T-helper 2 cell treated with Interferon-gamma antibody and Interleukin-4, amounts not matched to agents 5 μg/mL and 100 μg/mL, for 36 hours (primary cell): ENCODE data around the gene STARD13.

ENCODE experiments used
- DNase-seq: peaks from one replicate; pipeline ENCODE4 v3.0.0; 2021; ENCODE audit warnings: low spot score
- H3K27ac Mint-ChIP-seq: one replicate; pipeline ENCODE4 v1.8.0; 2021; ENCODE audit warnings: mild to moderate bottlenecking, mixed read lengths
- H3K27me3 Mint-ChIP-seq: one replicate; pipeline ENCODE4 v1.8.0; 2021; ENCODE audit warnings: low read depth, mixed read lengths
- H3K36me3 Mint-ChIP-seq: one replicate; pipeline ENCODE4 v1.8.0; 2021; ENCODE audit warnings: low read depth, mixed read lengths
- H3K4me1 Mint-ChIP-seq: one replicate; pipeline ENCODE4 v1.8.0; 2021; ENCODE audit warnings: low read depth, mixed read lengths
- H3K4me3 Mint-ChIP-seq: one replicate; pipeline ENCODE4 v1.8.0; 2022; ENCODE audit warnings: mild to moderate bottlenecking, moderate library complexity, mixed read lengths
- H3K9me3 Mint-ChIP-seq: one replicate; pipeline ENCODE4 v1.8.0; 2021; ENCODE audit warnings: mixed read lengths

Gene STARD13

GRCh38 chr13:33290421-33290965 lies 4.9 kb upstream of the STARD13 start:
- Mint-ChIP-seq H3K9me3 (no peaks in the 10 kb centered on the region), H3K4me3 (no peak overlapping the region), H3K27me3 (peaks cover 21% of the 10 kb centered on the region), H3K4me1 (peaks cover 10% of the 10 kb centered on the region), H3K36me3 (no peaks in the 10 kb centered on the region), H3K27ac (no peak overlapping the region)
- DNase-seq, result no peak

GRCh38 chr13:33289966-33290365 lies 4.4 kb upstream of the STARD13 start:
- Mint-ChIP-seq H3K9me3 (no peaks in the 10 kb centered on the region), H3K4me1 (peaks cover 14% of the 10 kb centered on the region), H3K4me3 (no peak overlapping the region), H3K36me3 (no peaks in the 10 kb centered on the region), H3K27ac (no peak overlapping the region), H3K27me3 (peaks cover 26% of the 10 kb centered on the region)
- DNase-seq, result no peak

GRCh38 chr13:33287142-33287882 lies 1.8 kb upstream of the STARD13 start:
- H3K27me3 Mint-ChIP-seq, result peaks cover 42% of the 10 kb centered on the region
- H3K4me3 Mint-ChIP-seq, result no peak overlapping the region
- H3K36me3 Mint-ChIP-seq, result no peaks in the 10 kb centered on the region
- H3K4me1 Mint-ChIP-seq, result peaks cover 12% of the 10 kb centered on the region
- no peak overlapping the region for H3K27ac Mint-ChIP-seq
- no peak for DNase-seq
- no peaks in the 10 kb centered on the region for H3K9me3 Mint-ChIP-seq

- H3K4me1 Mint-ChIP-seq, result peaks cover 12% of the 10 kb centered on the region
- no peaks in the 10 kb centered on the region for H3K36me3 Mint-ChIP-seq
- no peaks in the 10 kb centered on the region for H3K9me3 Mint-ChIP-seq
- no peak overlapping the region for H3K27ac Mint-ChIP-seq
- H3K27me3 Mint-ChIP-seq, result peaks cover 44% of the 10 kb centered on the region
- DNase-seq, result no peak
- peak overlapping the region; percentile 79 for H3K4me3 Mint-ChIP-seq
These were observed 573 bp upstream of the STARD13 start for GRCh38 chr13:33286128-33286527.

- H3K9me3 Mint-ChIP-seq, result no peaks in the 10 kb centered on the region
- peaks cover 41% of the 10 kb centered on the region for H3K27me3 Mint-ChIP-seq
- no peak overlapping the region for H3K27ac Mint-ChIP-seq
- peaks cover 12% of the 10 kb centered on the region for H3K4me1 Mint-ChIP-seq
- H3K36me3 Mint-ChIP-seq, result no peaks in the 10 kb centered on the region
- no peak for DNase-seq
- H3K4me3 Mint-ChIP-seq, result peak overlapping the region; percentile 79
These were observed 639 bp downstream of the STARD13 start for GRCh38 chr13:33284916-33285315.

- no peak overlapping the region for H3K27ac Mint-ChIP-seq
- DNase-seq, result no peak
- peaks cover 12% of the 10 kb centered on the region for H3K4me1 Mint-ChIP-seq
- no peak overlapping the region for H3K4me3 Mint-ChIP-seq
- H3K27me3 Mint-ChIP-seq, result peaks cover 41% of the 10 kb centered on the region
- no peaks in the 10 kb centered on the region for H3K9me3 Mint-ChIP-seq
- no peaks in the 10 kb centered on the region for H3K36me3 Mint-ChIP-seq
These were observed 1.5 kb downstream of the STARD13 start for GRCh38 chr13:33284031-33284430.

- Mint-ChIP-seq H3K27me3 (peaks cover 41% of the 10 kb centered on the region), H3K27ac (no peak overlapping the region), H3K36me3 (no peaks in the 10 kb centered on the region), H3K4me3 (no peak overlapping the region), H3K4me1 (peaks cover 12% of the 10 kb centered on the region), H3K9me3 (no peaks in the 10 kb centered on the region)
- DNase-seq, result no peak
These were observed 2.2 kb downstream of the STARD13 start for GRCh38 chr13:33283195-33283911.

- no peak overlapping the region for H3K27ac Mint-ChIP-seq
- DNase-seq, result no peak
- no peaks in the 10 kb centered on the region for H3K36me3 Mint-ChIP-seq
- H3K4me3 Mint-ChIP-seq, result no peak overlapping the region
- peaks cover 12% of the 10 kb centered on the region for H3K4me1 Mint-ChIP-seq
- no peaks in the 10 kb centered on the region for H3K9me3 Mint-ChIP-seq
- peaks cover 35% of the 10 kb centered on the region for H3K27me3 Mint-ChIP-seq
These were observed 3.5 kb downstream of the STARD13 start for GRCh38 chr13:33281951-33282595.

GRCh38 chr13:33280923-33281322 lies 4.6 kb downstream of the STARD13 start:
- Mint-ChIP-seq H3K27me3 (peaks cover 30% of the 10 kb centered on the region), H3K36me3 (no peaks in the 10 kb centered on the region), H3K4me1 (peaks cover 9% of the 10 kb centered on the region), H3K27ac (no peak overlapping the region), H3K9me3 (no peaks in the 10 kb centered on the region), H3K4me3 (no peak overlapping the region)
- no peak for DNase-seq

- H3K4me1 Mint-ChIP-seq, result peaks cover 3% of the 10 kb centered on the region
- DNase-seq, result no peak
- no peaks in the 10 kb centered on the region for H3K36me3 Mint-ChIP-seq
- H3K27me3 Mint-ChIP-seq, result peaks cover 24% of the 10 kb centered on the region
- no peaks in the 10 kb centered on the region for H3K9me3 Mint-ChIP-seq
- H3K4me3 Mint-ChIP-seq, result no peak overlapping the region
- no peak overlapping the region for H3K27ac Mint-ChIP-seq
These were observed 5.2 kb downstream of the STARD13 start for GRCh38 chr13:33280279-33280905.

- no peak for DNase-seq
These were observed 5.9 kb downstream of the STARD13 start for GRCh38 chr13:33279414-33280278.

GRCh38 chr13:33278913-33279312 lies 6.6 kb downstream of the STARD13 start:
- Mint-ChIP-seq H3K4me1 (no peaks in the 10 kb centered on the region), H3K9me3 (no peaks in the 10 kb centered on the region), H3K27me3 (peaks cover 10% of the 10 kb centered on the region), H3K27ac (no peak overlapping the region), H3K4me3 (no peak overlapping the region), H3K36me3 (no peaks in the 10 kb centered on the region)
- DNase-seq, result no peak

More at GRCh38 chr13:33279414-33280278, 5.9 kb downstream of the STARD13 start:
- no peak overlapping the region for H3K4me3 Mint-ChIP-seq
- no peaks in the 10 kb centered on the region for H3K9me3 Mint-ChIP-seq
- H3K36me3 Mint-ChIP-seq, result no peaks in the 10 kb centered on the region
- H3K27ac Mint-ChIP-seq, result no peak overlapping the region
- H3K27me3 Mint-ChIP-seq, result peaks cover 17% of the 10 kb centered on the region
- H3K4me1 Mint-ChIP-seq, result no peaks in the 10 kb centered on the region

GRCh38 chr13:33277946-33278345 lies 7.6 kb downstream of the STARD13 start:
- peaks cover 6% of the 10 kb centered on the region for H3K27me3 Mint-ChIP-seq
- H3K27ac Mint-ChIP-seq, result no peak overlapping the region
- no peaks in the 10 kb centered on the region for H3K36me3 Mint-ChIP-seq
- H3K9me3 Mint-ChIP-seq, result no peaks in the 10 kb centered on the region
- H3K4me3 Mint-ChIP-seq, result no peak overlapping the region
- no peak for DNase-seq
- H3K4me1 Mint-ChIP-seq, result no peaks in the 10 kb centered on the region
